Measurements from ENCODE around the gene RXRA.

RXRA gene

GRCh38 chr9:134361843-134362414, 35.7 kb downstream of the RXRA start:
- TF ChIP-seq ZFX (IDR thresholded peaks at IDR 0.05; ENCODE audit: borderline replicate concordance), result no peak
- TF ChIP-seq CTCF (IDR thresholded peaks at IDR 0.05), result no peak
- no peak overlapping the region for H3K27ac ChIP-seq

- H3K27ac ChIP-seq, result no peak overlapping the region
- TF ChIP-seq ZFX (IDR thresholded peaks at IDR 0.05; ENCODE audit: borderline replicate concordance) (no peak), CTCF (IDR thresholded peaks at IDR 0.05) (no peak)
Measured at GRCh38 chr9:134363450-134363849, 37.2 kb downstream of the RXRA start.

GRCh38 chr9:134364391-134365114, 38.3 kb downstream of the RXRA start:
- H3K27ac ChIP-seq, result no peak overlapping the region
- peak; percentile 19; the same call in 1 of the 2 replicates for TF ChIP-seq CTCF (IDR thresholded peaks at IDR 0.05)
- no peak for TF ChIP-seq ZFX (IDR thresholded peaks at IDR 0.05; ENCODE audit: borderline replicate concordance)

GRCh38 chr9:134365115-134365596, 38.9 kb downstream of the RXRA start:
- TF ChIP-seq CTCF (IDR thresholded peaks at IDR 0.05) (no peak), ZFX (IDR thresholded peaks at IDR 0.05; ENCODE audit: borderline replicate concordance) (no peak)
- no peak overlapping the region for H3K27ac ChIP-seq

GRCh38 chr9:134365791-134366222, 39.6 kb downstream of the RXRA start:
- TF ChIP-seq CTCF (IDR thresholded peaks at IDR 0.05), result peak; percentile 13; the same call in 1 of the 2 replicates
- TF ChIP-seq ZFX (IDR thresholded peaks at IDR 0.05; ENCODE audit: borderline replicate concordance), result no peak
- peak overlapping the region; percentile 32; the same call in 1 of the 2 replicates for H3K27ac ChIP-seq

- TF ChIP-seq ZFX (IDR thresholded peaks at IDR 0.05; ENCODE audit: borderline replicate concordance) (no peak), CTCF (IDR thresholded peaks at IDR 0.05) (no peak)
- H3K27ac ChIP-seq, result peak overlapping the region; percentile 32; the same call in 1 of the 2 replicates
Measured at GRCh38 chr9:134366223-134367031, 40.2 kb downstream of the RXRA start.

Measured in 22Rv1 (cell line).